NB4 (cell line): ENCODE measurements around the gene HTR7.

Experiments used
- DNase-seq: peaks from one replicate; pipeline ENCODE4 v3.0.0; 2010; ENCODE audit warnings: low read depth
- H3K4me3 ChIP-seq: one replicate; pipeline ENCODE4 v1.5.1; 2011; ENCODE audit warnings: mild to moderate bottlenecking, low read depth, low read length, moderate library complexity
- MYC ChIP-seq: IDR thresholded peaks from 2 replicates; pipeline ENCODE4 v1.6.1; 2011; ENCODE audit warnings: low read depth, low read length
- POLR2A ChIP-seq: IDR thresholded peaks from 2 replicates; pipeline ENCODE4 v1.6.1; 2011; ENCODE audit warnings: mild to moderate bottlenecking; ENCODE audit not compliant: insufficient read length; ENCODE audit errors: extremely low read depth
- TF ChIP-seq, protein P1 (sequence below): IDR thresholded peaks from one replicate; pipeline ENCODE4 v1.5.1; 2012; ENCODE audit warnings: low read depth, low read length
- TF ChIP-seq, protein P2 (sequence below): IDR thresholded peaks from 2 replicates; pipeline ENCODE4 v1.6.1; 2011; ENCODE audit warnings: low read depth, low read length

HTR7 gene

DNA sequence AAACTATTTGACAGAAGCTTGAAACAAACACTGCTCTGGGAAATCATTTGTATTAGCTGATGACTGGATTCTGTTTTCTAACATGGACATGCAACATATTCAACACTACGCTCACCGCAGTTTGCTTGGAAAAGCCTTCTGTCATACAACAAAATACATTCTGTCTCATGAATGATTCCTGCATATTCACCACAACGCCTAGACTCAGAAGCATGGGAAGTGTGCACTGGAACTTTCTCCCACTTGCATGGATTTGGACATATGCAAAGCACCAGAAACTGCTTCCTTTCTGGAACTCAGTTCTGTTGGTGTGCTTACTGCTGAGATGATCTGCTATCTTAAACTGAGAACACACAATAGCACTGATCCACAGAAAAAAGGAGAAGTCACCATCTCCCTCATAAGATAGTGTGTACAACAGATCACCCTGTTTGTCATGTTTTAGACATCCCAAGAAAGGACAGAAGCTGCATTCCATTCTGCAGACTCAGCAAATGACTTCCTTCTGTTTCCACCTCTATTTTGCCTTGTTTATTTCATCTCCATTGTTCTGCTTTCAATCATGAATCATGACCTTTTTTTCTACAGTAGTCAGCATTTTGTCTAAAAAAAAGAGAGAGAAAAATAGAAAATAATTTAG, 115.8 kb downstream of the HTR7 start:
- TF ChIP-seq MYC (no peak), POLR2A (no peak)
- TF ChIP-seq, protein P1, sequence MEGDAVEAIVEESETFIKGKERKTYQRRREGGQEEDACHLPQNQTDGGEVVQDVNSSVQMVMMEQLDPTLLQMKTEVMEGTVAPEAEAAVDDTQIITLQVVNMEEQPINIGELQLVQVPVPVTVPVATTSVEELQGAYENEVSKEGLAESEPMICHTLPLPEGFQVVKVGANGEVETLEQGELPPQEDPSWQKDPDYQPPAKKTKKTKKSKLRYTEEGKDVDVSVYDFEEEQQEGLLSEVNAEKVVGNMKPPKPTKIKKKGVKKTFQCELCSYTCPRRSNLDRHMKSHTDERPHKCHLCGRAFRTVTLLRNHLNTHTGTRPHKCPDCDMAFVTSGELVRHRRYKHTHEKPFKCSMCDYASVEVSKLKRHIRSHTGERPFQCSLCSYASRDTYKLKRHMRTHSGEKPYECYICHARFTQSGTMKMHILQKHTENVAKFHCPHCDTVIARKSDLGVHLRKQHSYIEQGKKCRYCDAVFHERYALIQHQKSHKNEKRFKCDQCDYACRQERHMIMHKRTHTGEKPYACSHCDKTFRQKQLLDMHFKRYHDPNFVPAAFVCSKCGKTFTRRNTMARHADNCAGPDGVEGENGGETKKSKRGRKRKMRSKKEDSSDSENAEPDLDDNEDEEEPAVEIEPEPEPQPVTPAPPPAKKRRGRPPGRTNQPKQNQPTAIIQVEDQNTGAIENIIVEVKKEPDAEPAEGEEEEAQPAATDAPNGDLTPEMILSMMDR, result no peak
- TF ChIP-seq, protein P2, sequence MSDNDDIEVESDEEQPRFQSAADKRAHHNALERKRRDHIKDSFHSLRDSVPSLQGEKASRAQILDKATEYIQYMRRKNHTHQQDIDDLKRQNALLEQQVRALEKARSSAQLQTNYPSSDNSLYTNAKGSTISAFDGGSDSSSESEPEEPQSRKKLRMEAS, result no peak
- no peak for DNase-seq
- no peak overlapping the region for H3K4me3 ChIP-seq

DNA sequence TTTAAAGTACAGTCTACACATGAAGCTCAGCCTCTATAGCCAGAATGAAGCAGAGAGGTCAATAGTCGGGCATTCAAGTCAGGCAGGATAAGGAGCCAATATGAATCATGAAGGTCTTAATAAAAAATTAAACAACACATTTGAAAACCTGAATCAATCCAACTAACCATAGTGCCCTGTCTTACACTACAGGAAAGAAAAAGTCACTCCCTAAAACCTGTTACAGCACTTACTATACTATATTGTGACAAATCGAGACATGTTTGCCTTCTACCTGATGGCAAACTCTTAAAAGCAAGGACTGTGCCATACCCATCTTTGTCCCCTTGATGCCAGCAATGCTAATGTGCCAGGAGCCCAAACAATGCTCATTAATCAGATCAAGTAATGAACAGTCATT, 117.6 kb downstream of the HTR7 start:
- TF ChIP-seq MYC (no peak), POLR2A (no peak)
- TF ChIP-seq, protein P2, result no peak
- TF ChIP-seq, protein P1, result no peak
- H3K4me3 ChIP-seq, result no peak overlapping the region
- DNase-seq, result no peak

DNA sequence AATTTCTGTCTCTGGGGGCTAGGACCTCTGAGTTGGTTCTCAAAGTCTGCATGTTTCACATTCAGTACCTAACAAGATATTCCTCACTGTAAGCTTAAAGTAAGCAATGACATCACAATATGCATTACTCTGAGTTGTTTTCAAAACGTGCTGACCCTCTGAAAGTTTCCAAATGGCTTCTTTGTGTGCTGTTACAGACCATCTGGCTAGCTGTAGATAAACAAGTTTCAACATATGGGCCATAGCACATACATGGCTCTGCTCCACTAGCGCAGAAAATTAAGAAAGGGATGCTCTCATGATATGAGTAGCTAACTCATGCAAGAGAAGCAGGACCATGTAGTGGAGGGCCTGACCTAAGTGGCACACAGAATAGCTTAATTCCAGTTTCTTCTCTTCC, 119.0 kb downstream of the HTR7 start:
- DNase-seq, result no peak
- TF ChIP-seq POLR2A, result no peak
- TF ChIP-seq, protein P1, result no peak
- TF ChIP-seq, protein P2, result no peak
- no peak for TF ChIP-seq MYC
- no peak overlapping the region for H3K4me3 ChIP-seq

DNA sequence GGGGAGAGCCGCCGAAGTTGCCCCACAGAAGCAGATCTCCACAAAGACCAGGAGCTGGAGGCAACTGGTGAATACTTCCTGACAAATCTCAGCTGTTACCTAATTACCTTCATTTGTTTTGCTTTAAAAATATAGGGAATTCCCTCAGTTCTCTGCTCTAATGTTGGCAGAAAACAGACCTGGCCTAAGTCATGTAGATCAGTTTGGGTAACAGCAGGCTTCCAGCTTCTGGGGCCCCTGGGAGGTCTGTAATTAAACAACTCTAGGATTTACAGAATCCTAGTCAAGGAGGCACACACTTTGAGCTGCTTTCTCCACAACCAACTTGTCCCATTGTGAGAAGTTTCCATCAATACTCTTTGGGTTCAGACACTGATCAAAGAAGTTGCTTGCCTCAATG, 123.4 kb downstream of the HTR7 start:
- DNase-seq, result no peak
- H3K4me3 ChIP-seq, result no peak overlapping the region
- TF ChIP-seq POLR2A (no peak), MYC (no peak)
- TF ChIP-seq, protein P1, result no peak
- TF ChIP-seq, protein P2, result no peak

DNA sequence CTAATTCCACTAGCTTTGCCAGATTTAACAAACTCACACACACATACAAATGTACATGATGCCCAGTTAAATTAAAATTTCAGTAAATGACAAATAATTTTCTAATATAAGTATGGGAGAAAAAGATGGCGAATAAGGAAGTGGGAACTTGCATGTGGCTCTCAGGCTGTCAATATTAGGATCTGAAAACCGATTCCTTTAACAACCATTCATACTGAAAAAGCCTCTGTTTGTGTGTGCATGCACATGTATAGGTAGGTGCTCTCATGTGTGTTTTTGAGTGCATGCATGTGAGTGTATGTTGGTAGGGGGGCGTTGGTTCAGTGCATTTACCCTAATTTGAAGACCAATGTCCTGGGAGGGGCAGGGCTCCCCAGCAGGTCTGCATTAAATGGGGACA, 125.3 kb downstream of the HTR7 start:
- H3K4me3 ChIP-seq, result no peak overlapping the region
- TF ChIP-seq, protein P2, result no peak
- no peak for TF ChIP-seq MYC
- TF ChIP-seq, protein P1, result no peak
- no peak for TF ChIP-seq POLR2A
- DNase-seq, result no peak
